GM21717 (cell line): ENCODE measurements around the gene TDRKH.
A peak's percentile ranks its signal among the peaks of the same experiment; 100 is the strongest.
"Not testable (repeated sequence)": the region's sequence is repeated elsewhere in the genome, so short reads cannot be mapped to it uniquely, and the experiment has no call there.

Experiments
- ATAC-seq: cut with Tn5 transposase; IDR thresholded peaks from one replicate; pipeline ENCODE4 v1.9.1; 2021; ENCODE audit warnings: mild to moderate bottlenecking, moderate library complexity; ENCODE audit not compliant: unreplicated experiment

Gene TDRKH

GRCh38 chr1:151803164-151803563 is 12.9 kb upstream of the TDRKH start:
- no peak for ATAC-seq

GRCh38 chr1:151802372-151802771 is 12.1 kb upstream of the TDRKH start:
- ATAC-seq, result no peak

- no peak for ATAC-seq
Observed at GRCh38 chr1:151801846-151802245, 11.5 kb upstream of the TDRKH start.

- ATAC-seq, result no peak
Observed at GRCh38 chr1:151801310-151801820, 11.1 kb upstream of the TDRKH start.

GRCh38 chr1:151800830-151801229 is 10.5 kb upstream of the TDRKH start:
- ATAC-seq, result no peak

GRCh38 chr1:151799179-151800022 is 9.1 kb upstream of the TDRKH start:
- no peak for ATAC-seq

GRCh38 chr1:151798571-151798970 is 8.3 kb upstream of the TDRKH start:
- ATAC-seq, result no peak

GRCh38 chr1:151790940-151791651 is 796 bp upstream of the TDRKH start:
- peak; percentile 7 for ATAC-seq

- no peak for ATAC-seq
Observed at GRCh38 chr1:151787689-151788088, 2.6 kb downstream of the TDRKH start.

- ATAC-seq, result no peak
Observed at GRCh38 chr1:151783796-151784195, 6.5 kb downstream of the TDRKH start.

GRCh38 chr1:151782741-151783140 is 7.6 kb downstream of the TDRKH start:
- no peak for ATAC-seq

GRCh38 chr1:151782026-151782425 is 8.3 kb downstream of the TDRKH start:
- ATAC-seq, result not testable (repeated sequence)

- ATAC-seq, result not testable (repeated sequence)
Observed at GRCh38 chr1:151780736-151781135, 9.6 kb downstream of the TDRKH start.

- ATAC-seq, result no peak
Observed at GRCh38 chr1:151779852-151780251, 10.4 kb downstream of the TDRKH start.

GRCh38 chr1:151777317-151777716 is 13.0 kb downstream of the TDRKH start:
- no peak for ATAC-seq

GRCh38 chr1:151776665-151777062 is 13.6 kb downstream of the TDRKH start:
- no peak for ATAC-seq

GRCh38 chr1:151775894-151776664 is 14.2 kb downstream of the TDRKH start:
- ATAC-seq, result no peak

- no peak for ATAC-seq
Observed at GRCh38 chr1:151774256-151774922, 15.9 kb downstream of the TDRKH start.

- ATAC-seq, result no peak
Observed at GRCh38 chr1:151773702-151774101, 16.6 kb downstream of the TDRKH start.

- ATAC-seq, result not testable (repeated sequence)
Observed at GRCh38 chr1:151769270-151769669, 21.0 kb downstream of the TDRKH start.
